Measurements from ENCODE around the gene MORN1.
A peak's percentile ranks its signal among the peaks of the same experiment; 100 is the strongest.
"Not testable (repeated sequence)": the region's sequence is repeated elsewhere in the genome, so short reads cannot be mapped to it uniquely, and the experiment has no call there.

The MORN1 gene

GRCh38 chr1:2335721-2336455 is 55.5 kb downstream of the MORN1 start:
- no peak for DNase-seq (ENCODE audit: low read depth)
- H3K4me3 ChIP-seq (ENCODE audit: low read depth, low read length): no peak overlapping the region
- TF ChIP-seq CTCF (conservative IDR thresholded peaks at IDR 0.05; ENCODE audit: low read depth, low read length): no peak

- H3K4me3 ChIP-seq (ENCODE audit: low read depth, low read length): no peak overlapping the region
- TF ChIP-seq CTCF (conservative IDR thresholded peaks at IDR 0.05; ENCODE audit: low read depth, low read length): no peak
- DNase-seq (ENCODE audit: low read depth): no peak
Measured at GRCh38 chr1:2334883-2335534, 56.3 kb downstream of the MORN1 start.

GRCh38 chr1:2334366-2334765 is 57.0 kb downstream of the MORN1 start:
- DNase-seq (ENCODE audit: low read depth): no peak
- no peak overlapping the region for H3K4me3 ChIP-seq (ENCODE audit: low read depth, low read length)
- no peak for TF ChIP-seq CTCF (conservative IDR thresholded peaks at IDR 0.05; ENCODE audit: low read depth, low read length)

GRCh38 chr1:2331580-2331979 is 59.8 kb downstream of the MORN1 start:
- H3K4me3 ChIP-seq (ENCODE audit: low read depth, low read length); DNase-seq (ENCODE audit: low read depth): not testable (repeated sequence)

- no peak for TF ChIP-seq CTCF (conservative IDR thresholded peaks at IDR 0.05; ENCODE audit: low read depth, low read length)
- DNase-seq (ENCODE audit: low read depth): no peak
- no peak overlapping the region for H3K4me3 ChIP-seq (ENCODE audit: low read depth, low read length)
Measured at GRCh38 chr1:2331200-2331544, 60.2 kb downstream of the MORN1 start.

- H3K4me3 ChIP-seq (ENCODE audit: low read depth, low read length): no peak overlapping the region
- DNase-seq (ENCODE audit: low read depth): peak; percentile 89
- TF ChIP-seq CTCF (conservative IDR thresholded peaks at IDR 0.05; ENCODE audit: low read depth, low read length): peak; percentile 16
Measured at GRCh38 chr1:2330519-2331199, 60.7 kb downstream of the MORN1 start.

- TF ChIP-seq CTCF (conservative IDR thresholded peaks at IDR 0.05; ENCODE audit: low read depth, low read length): no peak
- H3K4me3 ChIP-seq (ENCODE audit: low read depth, low read length): no peak overlapping the region
- no peak for DNase-seq (ENCODE audit: low read depth)
Measured at GRCh38 chr1:2330035-2330434, 61.3 kb downstream of the MORN1 start.

Data from choroid plexus epithelial cell (primary cell).